Astrocyte of the cerebellum (primary cell): ENCODE measurements around the gene VASP.

Source experiments
- DNase-seq: peaks from one replicate; pipeline ENCODE4 v3.0.0-alpha.2; 2011; ENCODE audit warnings: low read depth
- H3K4me3 ChIP-seq: 2 replicates; pipeline ENCODE4 v1.5.1; 2011; ENCODE audit warnings: mild to moderate bottlenecking, low read depth, low read length, moderate library complexity
- in situ Hi-C: cut with HindIII; loops from 2 replicates; pipeline ENCODE4 v1.10.0; 2017; ENCODE audit warnings: low sequenced_read_pairs
- TF ChIP-seq, protein P1 (sequence below): IDR thresholded peaks from 2 replicates; pipeline ENCODE4 v1.5.1; 2012; ENCODE audit warnings: low read length, low read depth, moderate library complexity, mild to moderate bottlenecking; ENCODE audit errors: missing control alignments

The VASP gene

DNA sequence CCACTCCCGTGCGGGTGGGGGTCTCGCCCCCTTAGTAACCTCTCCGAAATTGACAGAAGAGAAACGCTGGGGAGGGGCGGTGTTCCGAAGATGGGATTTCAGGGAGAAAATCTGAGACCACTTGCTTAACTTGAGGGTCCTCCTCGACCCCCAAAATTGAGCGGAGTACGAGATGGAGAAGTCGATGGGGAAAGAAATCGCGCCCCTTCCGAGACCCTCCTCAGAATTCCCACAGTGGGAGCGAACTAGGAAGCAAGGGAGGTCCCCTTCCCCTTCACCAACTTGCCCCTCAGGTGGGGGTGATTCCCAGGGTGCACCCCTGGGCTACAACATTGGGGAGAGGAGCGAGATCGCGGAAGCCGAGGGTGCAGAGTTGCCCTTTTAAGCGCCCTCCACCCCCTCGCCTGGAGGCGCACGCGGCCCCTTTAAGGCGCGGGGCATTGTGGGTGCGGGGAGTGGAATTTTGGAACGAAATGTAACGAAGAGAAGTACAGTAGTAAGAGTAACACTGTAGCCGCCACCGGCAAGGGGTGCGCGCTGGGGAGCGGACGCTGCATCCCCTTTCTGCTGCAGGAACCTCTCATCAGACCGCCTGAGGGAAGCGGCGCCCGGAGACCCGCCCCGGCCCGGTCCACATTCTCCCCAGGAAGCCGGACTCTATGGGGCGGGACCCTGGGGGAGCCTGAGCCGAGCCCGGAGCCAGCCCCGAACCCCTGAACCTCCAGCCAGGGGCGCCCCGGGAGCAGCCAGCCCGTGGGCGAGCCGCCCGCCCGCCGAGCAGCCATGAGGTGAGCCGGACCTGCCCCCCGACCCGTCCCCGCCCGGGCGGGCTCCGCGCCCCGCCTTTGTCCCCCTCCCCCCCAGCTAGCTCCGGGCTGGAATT is at the start of gene VASP:
TSS of gene VASP (plus strand) at position 491 of the 883 bp plus-strand sequence. CDS start at position 784, 293 bp downstream.
- in situ Hi-C loops, result no loop called here
- TF ChIP-seq, protein P1, sequence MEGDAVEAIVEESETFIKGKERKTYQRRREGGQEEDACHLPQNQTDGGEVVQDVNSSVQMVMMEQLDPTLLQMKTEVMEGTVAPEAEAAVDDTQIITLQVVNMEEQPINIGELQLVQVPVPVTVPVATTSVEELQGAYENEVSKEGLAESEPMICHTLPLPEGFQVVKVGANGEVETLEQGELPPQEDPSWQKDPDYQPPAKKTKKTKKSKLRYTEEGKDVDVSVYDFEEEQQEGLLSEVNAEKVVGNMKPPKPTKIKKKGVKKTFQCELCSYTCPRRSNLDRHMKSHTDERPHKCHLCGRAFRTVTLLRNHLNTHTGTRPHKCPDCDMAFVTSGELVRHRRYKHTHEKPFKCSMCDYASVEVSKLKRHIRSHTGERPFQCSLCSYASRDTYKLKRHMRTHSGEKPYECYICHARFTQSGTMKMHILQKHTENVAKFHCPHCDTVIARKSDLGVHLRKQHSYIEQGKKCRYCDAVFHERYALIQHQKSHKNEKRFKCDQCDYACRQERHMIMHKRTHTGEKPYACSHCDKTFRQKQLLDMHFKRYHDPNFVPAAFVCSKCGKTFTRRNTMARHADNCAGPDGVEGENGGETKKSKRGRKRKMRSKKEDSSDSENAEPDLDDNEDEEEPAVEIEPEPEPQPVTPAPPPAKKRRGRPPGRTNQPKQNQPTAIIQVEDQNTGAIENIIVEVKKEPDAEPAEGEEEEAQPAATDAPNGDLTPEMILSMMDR, result no peak
- peak within 1 kb of the TSS; percentile 99 for H3K4me3 ChIP-seq
- DNase-seq, result peak; percentile 68

GRCh38 chr19:45457776-45458175 is 49.5 kb upstream of the VASP start:
- DNase-seq, result no peak
- in situ Hi-C loops, result no loop called here

DNA sequence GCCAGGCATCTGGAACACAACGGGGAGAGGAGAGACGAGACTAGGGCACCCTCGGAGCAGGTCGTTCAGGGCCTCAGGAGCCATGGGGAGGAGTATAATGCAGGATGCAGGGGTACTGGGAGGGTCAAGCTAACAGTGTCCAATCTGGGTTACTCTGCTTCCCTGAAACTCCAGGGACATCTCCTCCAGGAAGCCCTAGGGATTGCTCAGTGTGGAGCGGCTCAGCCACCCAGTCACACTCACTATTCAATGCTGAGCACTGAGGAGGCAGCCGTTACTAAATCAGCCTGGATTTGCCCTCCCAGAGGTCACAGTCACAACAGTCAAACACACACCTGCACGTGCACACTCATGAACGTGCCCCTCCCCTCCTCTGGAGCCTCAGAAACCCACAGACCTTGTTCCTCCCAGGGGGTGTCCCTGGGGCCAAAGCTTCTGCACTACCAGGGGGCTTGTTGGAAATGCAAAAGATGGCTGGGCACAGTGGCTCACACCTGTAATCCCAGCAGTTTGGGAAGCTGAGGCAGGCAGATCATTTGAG is 46.4 kb upstream of the VASP start:
- TF ChIP-seq, protein P1, result no peak
- H3K4me3 ChIP-seq, result no peak overlapping the region
- in situ Hi-C loops, result no loop called here
- no peak for DNase-seq

More at GRCh38 chr19:45457776-45458175, 49.5 kb upstream of the VASP start:
- TF ChIP-seq, protein P1, result no peak
- H3K4me3 ChIP-seq, result no peak overlapping the region

DNA sequence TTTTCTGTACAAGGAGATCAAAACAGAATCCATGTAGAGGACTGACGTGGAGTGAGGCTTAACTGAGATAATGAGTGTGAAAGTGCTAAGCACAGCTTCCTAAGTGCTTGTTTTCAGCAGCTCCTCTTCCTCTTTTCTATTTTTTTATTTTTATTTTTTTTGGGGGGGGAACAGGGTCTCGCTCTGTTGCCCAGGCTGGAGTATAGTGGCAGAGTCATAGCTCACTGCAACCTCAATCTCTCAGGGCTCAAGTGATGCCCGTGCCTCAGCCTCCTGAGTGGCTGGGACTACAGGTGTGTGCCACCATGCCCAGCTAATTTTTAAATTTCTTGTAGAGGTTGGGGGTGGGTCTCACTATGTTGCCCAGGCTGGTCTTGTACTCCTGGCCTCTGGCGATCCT is 45.1 kb upstream of the VASP start:
- TF ChIP-seq, protein P1, result no peak
- no peak for DNase-seq
- in situ Hi-C loops, result no loop called here
- H3K4me3 ChIP-seq, result no peak overlapping the region

- no peak for DNase-seq
- TF ChIP-seq, protein P1, result no peak
- in situ Hi-C loops, result no loop called here
- H3K4me3 ChIP-seq, result no peak overlapping the region
Measured at GRCh38 chr19:45463241-45463640, 44.0 kb upstream of the VASP start.

DNA sequence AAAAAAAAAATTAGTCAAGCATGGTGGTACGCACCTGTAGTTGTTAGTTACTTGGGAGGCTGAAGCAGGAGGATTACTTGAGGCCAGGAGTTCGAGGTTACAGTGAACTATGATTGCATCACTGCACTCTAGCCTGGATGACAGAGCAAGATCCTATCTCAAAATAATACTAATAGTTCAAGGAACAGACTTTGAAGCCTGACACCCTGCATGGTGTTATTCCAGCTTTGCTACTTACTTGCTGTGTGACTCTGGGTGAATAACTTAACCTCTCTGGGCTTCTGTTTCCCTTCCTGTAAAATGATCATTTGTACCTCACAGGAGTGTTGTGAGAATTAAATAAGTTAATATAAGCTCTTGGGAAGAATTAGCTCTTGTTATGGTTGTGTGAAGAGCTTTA is 43.0 kb upstream of the VASP start:
- in situ Hi-C loops, result no loop called here

More for the DNA sequence above, 43.0 kb upstream of the VASP start:
- TF ChIP-seq, protein P1, result no peak
- no peak overlapping the region for H3K4me3 ChIP-seq
- DNase-seq, result no peak
